ENCODE results near the gene SUN1.
"Not testable (repeated sequence)": the region's sequence is repeated elsewhere in the genome, so short reads cannot be mapped to it uniquely, and the experiment has no call there.

The SUN1 gene

DNA sequence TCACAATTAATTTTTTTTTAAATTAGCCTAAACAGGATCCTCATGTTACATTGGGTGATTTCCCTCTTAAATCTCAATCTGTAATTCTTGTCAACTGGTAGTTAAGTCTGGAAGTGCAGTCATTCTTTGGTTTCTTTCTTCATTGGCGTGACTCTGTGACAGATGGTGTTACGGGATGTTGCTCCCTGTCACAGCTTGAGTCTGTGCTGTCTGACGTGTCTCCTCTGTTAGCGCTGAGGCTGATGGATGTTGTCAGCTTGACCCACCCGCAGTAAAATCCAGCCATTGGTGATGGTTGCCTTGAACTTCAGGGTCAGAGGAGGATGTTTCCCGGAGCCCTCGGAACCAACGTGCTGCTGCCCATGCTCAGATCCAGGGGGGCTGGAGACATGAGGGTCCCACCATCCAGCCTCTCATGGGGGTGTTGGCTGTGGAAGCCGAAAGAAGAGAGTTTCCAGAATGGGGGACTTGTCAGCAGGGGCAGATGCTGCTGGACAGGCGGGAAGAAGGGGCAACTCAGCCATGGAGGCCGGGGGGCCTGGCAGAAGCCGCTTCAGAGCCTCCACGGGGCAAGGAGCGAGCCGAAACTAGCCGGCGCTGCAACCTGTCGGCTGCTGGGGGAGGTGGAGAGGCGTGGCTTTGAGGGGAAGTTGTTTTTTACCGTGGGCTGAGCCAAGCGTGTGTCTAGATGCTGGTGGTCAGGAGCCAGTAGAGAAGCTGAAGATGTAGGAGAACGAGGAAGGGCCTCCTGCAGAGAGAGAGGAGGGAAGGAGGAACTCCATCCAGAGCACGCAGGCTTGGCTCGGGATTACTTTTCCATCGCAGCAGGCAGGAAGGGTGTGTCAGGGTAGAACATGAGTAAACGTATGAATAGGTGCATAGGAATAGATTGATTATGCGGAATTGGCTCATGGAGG, 3.5 kb downstream of the SUN1 start:
- DNase-seq (ENCODE audit: low read depth): no peak

GRCh38 chr7:836429-836828, 4.2 kb downstream of the SUN1 start:
- no peak for DNase-seq (ENCODE audit: low read depth)

DNA sequence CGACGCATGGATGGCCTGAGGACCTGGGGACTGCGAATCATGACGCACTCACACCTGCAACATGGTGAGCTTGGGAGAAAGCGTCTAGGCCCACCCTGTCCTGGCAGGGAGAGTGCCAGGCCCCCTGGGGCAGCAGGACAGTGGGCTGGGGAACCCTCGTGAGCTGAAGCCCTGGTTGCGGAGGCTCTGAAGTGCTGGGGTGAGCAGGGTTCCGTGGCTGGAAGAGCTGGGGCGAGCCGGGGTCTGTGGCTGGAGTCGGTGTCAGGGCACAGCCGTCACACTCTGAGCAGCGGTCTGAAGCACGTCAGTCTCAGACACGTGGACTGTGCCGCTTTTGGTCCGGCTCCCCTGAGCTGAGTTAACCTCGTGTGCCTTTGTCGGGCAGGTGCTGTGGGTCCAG, 4.7 kb downstream of the SUN1 start:
- no peak for DNase-seq (ENCODE audit: low read depth)

GRCh38 chr7:840001-840600, 7.8 kb downstream of the SUN1 start:
- DNase-seq (ENCODE audit: low read depth): no peak

- no peak for DNase-seq (ENCODE audit: low read depth)
Measured at GRCh38 chr7:841943-842342, 9.7 kb downstream of the SUN1 start.

GRCh38 chr7:842431-843031, 10.3 kb downstream of the SUN1 start:
- no peak for DNase-seq (ENCODE audit: low read depth)

- no peak for DNase-seq (ENCODE audit: low read depth)
Measured at GRCh38 chr7:843230-843629, 11.0 kb downstream of the SUN1 start.

DNA sequence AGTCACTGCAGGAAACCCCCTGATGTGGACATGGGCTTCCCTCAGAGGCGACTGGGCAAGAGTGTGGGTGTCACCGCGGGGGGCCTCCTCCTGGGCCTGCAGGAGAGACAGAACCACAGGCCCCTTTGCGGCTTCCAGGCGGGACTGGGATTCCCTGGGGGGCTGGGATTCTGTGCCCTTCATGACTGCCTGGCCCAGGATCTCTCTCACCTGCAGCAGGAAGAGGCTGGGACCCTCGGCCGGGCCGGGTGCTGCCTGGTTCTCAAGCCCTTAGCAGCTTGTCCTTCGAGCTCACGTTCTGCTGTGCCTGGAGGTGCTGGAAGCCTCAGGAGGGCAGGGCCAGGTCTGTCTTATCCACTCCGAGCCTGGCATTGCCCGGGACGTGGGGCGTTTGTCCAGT, 11.8 kb downstream of the SUN1 start:
- DNase-seq (ENCODE audit: low read depth): no peak

DNA sequence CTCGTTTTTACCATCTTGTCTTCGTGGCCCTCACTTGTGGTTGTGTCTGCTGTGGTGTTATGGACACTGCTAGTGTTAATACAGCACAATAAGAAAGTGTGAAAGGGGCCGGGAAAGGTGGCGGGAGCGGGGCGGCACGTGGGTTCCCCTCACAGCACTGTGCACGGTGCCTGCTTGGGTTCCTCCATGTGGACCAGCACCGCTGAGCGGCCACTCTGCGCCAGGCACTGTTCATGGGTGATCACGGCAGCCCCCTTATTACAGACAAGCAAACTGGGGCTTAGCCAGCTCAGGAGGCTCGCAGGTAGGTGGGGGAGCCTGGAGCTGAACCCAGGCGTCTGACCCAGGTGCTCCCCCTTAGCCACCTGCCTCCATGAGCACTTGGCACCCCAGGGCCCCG, 12.2 kb downstream of the SUN1 start:
- DNase-seq (ENCODE audit: low read depth): no peak

DNA sequence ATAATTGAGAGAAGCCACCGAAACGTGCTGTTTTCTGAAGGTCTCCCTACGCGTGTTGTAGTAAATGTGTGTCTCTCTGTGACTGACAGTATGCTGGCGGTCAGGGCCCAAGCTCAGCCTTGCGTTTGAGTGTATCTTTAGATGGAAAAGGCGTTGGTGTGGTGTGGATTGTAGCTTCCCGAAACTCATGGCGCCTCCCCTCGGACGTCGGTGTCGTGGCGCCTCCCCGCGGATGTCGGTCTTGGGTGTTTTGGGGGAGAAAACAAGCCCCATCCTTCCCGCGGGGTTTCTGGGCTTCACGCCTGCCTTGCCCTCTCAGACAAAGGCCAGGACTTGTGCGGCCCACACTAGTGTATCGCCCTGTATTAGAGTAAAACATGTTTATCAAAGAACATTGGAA, 12.8 kb downstream of the SUN1 start:
- DNase-seq (ENCODE audit: low read depth): no peak

DNA sequence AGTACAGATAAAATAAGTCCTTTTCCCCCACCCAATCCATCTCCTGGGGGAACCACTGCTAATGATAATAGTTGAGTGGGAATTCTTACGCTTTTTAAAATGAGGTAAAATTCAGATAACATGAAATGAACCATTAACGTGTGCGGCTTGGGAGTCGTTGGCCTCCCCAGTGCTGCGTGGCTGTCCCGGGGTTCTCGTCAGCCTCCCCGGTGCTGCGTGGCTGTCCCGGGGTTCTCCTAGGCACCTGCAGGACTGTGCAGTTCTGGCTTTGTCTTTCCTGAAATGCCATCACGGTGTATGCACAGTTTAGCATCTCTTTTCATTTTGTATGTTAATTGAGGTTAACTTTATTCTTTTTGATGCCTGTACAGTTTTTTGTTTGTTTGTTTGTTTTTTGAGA, 13.5 kb downstream of the SUN1 start:
- DNase-seq (ENCODE audit: low read depth): no peak

GRCh38 chr7:846958-847650, 14.8 kb downstream of the SUN1 start:
- DNase-seq (ENCODE audit: low read depth): not testable (repeated sequence)

- not testable (repeated sequence) for DNase-seq (ENCODE audit: low read depth)
Measured at GRCh38 chr7:847728-848127, 15.5 kb downstream of the SUN1 start.

DNA sequence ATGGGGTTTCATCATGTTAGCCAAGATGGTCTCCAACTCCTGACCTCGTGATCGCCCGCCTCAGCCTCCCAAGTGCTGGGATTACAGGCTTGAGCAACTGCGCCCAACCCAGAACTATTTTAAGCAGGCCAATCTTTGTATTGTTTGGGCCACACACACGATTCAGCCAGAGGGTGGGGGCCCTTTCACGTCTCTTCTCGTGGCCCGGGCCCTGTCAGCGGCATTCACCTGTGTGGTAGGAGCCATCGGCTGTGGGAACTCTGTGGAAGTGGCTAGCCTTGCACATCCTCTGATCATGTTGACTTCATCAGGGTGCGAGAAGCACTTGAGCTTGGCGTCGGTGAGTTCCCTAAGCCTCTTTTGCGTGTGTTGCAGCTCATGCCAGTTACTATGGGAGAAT, 16.9 kb downstream of the SUN1 start:
- DNase-seq (ENCODE audit: low read depth): no peak

GRCh38 chr7:849781-850180, 17.5 kb downstream of the SUN1 start:
- DNase-seq (ENCODE audit: low read depth): no peak

- no peak for DNase-seq (ENCODE audit: low read depth)
Measured at GRCh38 chr7:851204-851603, 18.9 kb downstream of the SUN1 start.

- DNase-seq (ENCODE audit: low read depth): no peak
Measured at GRCh38 chr7:853366-854117, 21.3 kb downstream of the SUN1 start.

GRCh38 chr7:854118-854775, 22.0 kb downstream of the SUN1 start:
- DNase-seq (ENCODE audit: low read depth): no peak

DNA sequence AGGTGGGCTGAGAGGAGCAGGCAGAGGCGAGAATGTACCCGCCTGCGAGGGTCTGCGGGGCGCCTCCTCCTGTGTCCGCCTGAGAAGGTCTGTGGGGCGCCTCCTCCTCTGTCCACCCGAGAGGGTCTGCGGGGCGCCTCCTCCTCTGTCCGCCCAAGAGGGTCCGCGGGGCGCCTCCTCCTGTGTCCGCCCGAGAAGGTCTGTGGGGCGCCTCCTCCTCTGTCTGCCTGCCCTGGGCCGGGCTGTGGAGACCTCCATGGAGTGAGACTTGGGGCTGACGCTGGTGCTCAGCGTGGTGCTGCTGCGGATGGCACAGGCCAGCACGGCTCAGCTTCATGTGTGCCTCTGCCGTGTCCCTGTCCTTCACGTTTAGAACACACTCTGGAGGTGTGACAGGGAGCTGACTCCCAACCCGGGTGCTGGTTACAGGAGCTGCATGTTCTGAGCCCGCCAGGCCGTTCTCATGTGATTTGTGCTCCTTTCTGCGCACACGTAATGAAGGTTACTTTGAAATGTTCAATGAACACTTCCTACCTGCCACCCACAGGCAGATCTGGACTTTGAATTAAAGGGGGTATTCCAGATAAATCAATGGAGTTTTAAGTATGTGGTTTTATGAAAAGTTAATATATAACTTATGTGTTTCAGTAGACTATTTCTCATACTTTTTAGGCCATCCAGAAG, 23.6 kb downstream of the SUN1 start:
- no peak for DNase-seq (ENCODE audit: low read depth)

- DNase-seq (ENCODE audit: low read depth): no peak
Measured at GRCh38 chr7:856444-857095, 24.3 kb downstream of the SUN1 start.
